HUDEP-2 (cell line): ENCODE results near the gene ARHGEF38.

Experiments
- DNase-seq, 76 experiments: peaks; one replicate each; lab custom pipeline; 2025; ENCODE audit not compliant: unreplicated experiment in 76 of 76; lab: John Stamatoyannopoulos, UW

ARHGEF38 gene

GRCh38 chr4:105551965-105552746, at the start of gene ARHGEF38:
Gene ARHGEF38 (plus strand): TSS chr4:105552620. CDS start chr4:105552766, 146 bp downstream.
- DNase-seq = no peak

- DNase-seq = no peak
Measured at GRCh38 chr4:105503484-105503883, 48.9 kb upstream of the ARHGEF38 start.

- no peak for DNase-seq
Measured at GRCh38 chr4:105504744-105505143, 47.7 kb upstream of the ARHGEF38 start.

- no peak for DNase-seq
Measured at GRCh38 chr4:105509291-105509690, 43.1 kb upstream of the ARHGEF38 start.

GRCh38 chr4:105509714-105510113, 42.7 kb upstream of the ARHGEF38 start:
- no peak for DNase-seq

- no peak for DNase-seq
Measured at GRCh38 chr4:105510245-105510644, 42.2 kb upstream of the ARHGEF38 start.

- DNase-seq = peak in 27 of 76 experiments; percentile 1 to 59 (median 14)
Measured at GRCh38 chr4:105520819-105521790, 31.3 kb upstream of the ARHGEF38 start.

GRCh38 chr4:105526656-105527055, 25.8 kb upstream of the ARHGEF38 start:
- DNase-seq = no peak

GRCh38 chr4:105527081-105527480, 25.3 kb upstream of the ARHGEF38 start:
- no peak for DNase-seq

- DNase-seq = no peak
Measured at GRCh38 chr4:105536601-105537000, 15.8 kb upstream of the ARHGEF38 start.

- peak in 9 of 76 experiments; percentile 1 to 24 (median 6) for DNase-seq
Measured at GRCh38 chr4:105541420-105541819, 11.0 kb upstream of the ARHGEF38 start.

- DNase-seq = no peak
Measured at GRCh38 chr4:105542039-105542438, 10.4 kb upstream of the ARHGEF38 start.

GRCh38 chr4:105543346-105543745, 9.1 kb upstream of the ARHGEF38 start:
- DNase-seq = no peak

GRCh38 chr4:105543881-105544280, 8.5 kb upstream of the ARHGEF38 start:
- no peak for DNase-seq

- no peak for DNase-seq
Measured at GRCh38 chr4:105544520-105545286, 7.7 kb upstream of the ARHGEF38 start.

GRCh38 chr4:105546086-105546485, 6.3 kb upstream of the ARHGEF38 start:
- DNase-seq = no peak

GRCh38 chr4:105547769-105548168, 4.7 kb upstream of the ARHGEF38 start:
- DNase-seq = no peak

GRCh38 chr4:105548483-105548882, 3.9 kb upstream of the ARHGEF38 start:
- no peak for DNase-seq

- DNase-seq = no peak
Measured at GRCh38 chr4:105550641-105551040, 1.8 kb upstream of the ARHGEF38 start.

GRCh38 chr4:105555409-105555808, 3.0 kb downstream of the ARHGEF38 start:
- DNase-seq = no peak

GRCh38 chr4:105556206-105556605, 3.8 kb downstream of the ARHGEF38 start:
- no peak for DNase-seq
